ENCODE measurements around the gene SVBP.

SVBP gene

GRCh38 chr1:42847111-42847595, 30.0 kb upstream of the SVBP start:
- TF ChIP-seq POLR2A (IDR thresholded peaks at IDR 0.05; ENCODE audit: extremely low read depth, insufficient read length) (no peak), MYC (IDR thresholded peaks at IDR 0.05; ENCODE audit: low read depth, low read length) (no peak), CTCF (IDR thresholded peaks at IDR 0.05; ENCODE audit: low read depth, low read length) (no peak), MAX (IDR thresholded peaks at IDR 0.05; ENCODE audit: low read depth, low read length) (no peak)
- no peak for DNase-seq (ENCODE audit: low read depth)

GRCh38 chr1:42846257-42847110, 29.3 kb upstream of the SVBP start, which contains the start of gene ZNF691:
TSS of gene ZNF691 (plus strand) at chr1:42846613. CDS start at chr1:42849659, 3,046 bp downstream.
- H3K4me3 ChIP-seq (ENCODE audit: low read depth, low read length): peak within 1 kb of the TSS; percentile 87
- peak; percentile 97 for DNase-seq (ENCODE audit: low read depth)
- TF ChIP-seq CTCF (IDR thresholded peaks at IDR 0.05; ENCODE audit: low read depth, low read length) (peak; percentile 9), POLR2A (IDR thresholded peaks at IDR 0.05; ENCODE audit: extremely low read depth, insufficient read length) (peak; percentile 68), MYC (IDR thresholded peaks at IDR 0.05; ENCODE audit: low read depth, low read length) (peak; percentile 59), MAX (IDR thresholded peaks at IDR 0.05; ENCODE audit: low read depth, low read length) (no peak; the same call in 1 of the 2 replicates)

More at GRCh38 chr1:42847111-42847595, 30.0 kb upstream of the SVBP start:
- H3K4me3 ChIP-seq (ENCODE audit: low read depth, low read length): peak overlapping the region; percentile 87

- TF ChIP-seq POLR2A (IDR thresholded peaks at IDR 0.05; ENCODE audit: extremely low read depth, insufficient read length) (no peak), MAX (IDR thresholded peaks at IDR 0.05; ENCODE audit: low read depth, low read length) (no peak), MYC (IDR thresholded peaks at IDR 0.05; ENCODE audit: low read depth, low read length) (no peak), CTCF (IDR thresholded peaks at IDR 0.05; ENCODE audit: low read depth, low read length) (no peak)
- peak overlapping the region; percentile 87 for H3K4me3 ChIP-seq (ENCODE audit: low read depth, low read length)
- DNase-seq (ENCODE audit: low read depth): no peak
These were observed 28.7 kb upstream of the SVBP start for GRCh38 chr1:42845866-42846256.

GRCh38 chr1:42845193-42845592, 28.0 kb upstream of the SVBP start:
- TF ChIP-seq MYC (IDR thresholded peaks at IDR 0.05; ENCODE audit: low read depth, low read length) (no peak), POLR2A (IDR thresholded peaks at IDR 0.05; ENCODE audit: extremely low read depth, insufficient read length) (no peak), MAX (IDR thresholded peaks at IDR 0.05; ENCODE audit: low read depth, low read length) (no peak), CTCF (IDR thresholded peaks at IDR 0.05; ENCODE audit: low read depth, low read length) (no peak)
- no peak for DNase-seq (ENCODE audit: low read depth)
- peak overlapping the region; percentile 87 for H3K4me3 ChIP-seq (ENCODE audit: low read depth, low read length)

- TF ChIP-seq CTCF (IDR thresholded peaks at IDR 0.05; ENCODE audit: low read depth, low read length): no peak
- DNase-seq (ENCODE audit: low read depth): peak; percentile 12
- no peak overlapping the region for H3K4me3 ChIP-seq (ENCODE audit: low read depth, low read length)
These were observed 27.5 kb upstream of the SVBP start for GRCh38 chr1:42844592-42845140.

Data from NB4 (cell line).